Stimulated activated CD4-positive, alpha-beta T cell treated with anti-CD3 and anti-CD28 coated beads, Interleukin-4, amount 100 ng/mL, for 4 hours (primary cell): ENCODE data around the gene MCM7.
"Not testable (repeated sequence)": the region's sequence is repeated elsewhere in the genome, so short reads cannot be mapped to it uniquely, and the experiment has no call there.

ENCODE experiments used
- DNase-seq, 2 experiments: peaks; one replicate each; pipeline ENCODE4 v3.0.0-alpha.2; 2020

MCM7 gene

GRCh38 chr7:100101016-100101862, at the start of gene MCM7, which contains the start of gene AP4M1:
TSS of gene MCM7 (minus strand) at chr7:100101397. CDS start at chr7:100101294, 103 bp downstream.
TSS of gene AP4M1 (plus strand) at chr7:100101643. CDS start at chr7:100101715, 72 bp downstream.
- DNase-seq = peak; percentile 94

GRCh38 chr7:100148559-100149328, 47.5 kb upstream of the MCM7 start, which contains the start of gene LAMTOR4:
TSS of gene LAMTOR4 (plus strand) at chr7:100148918. CDS start at chr7:100148973, 55 bp downstream.
- peak; percentile 91 to 99 for DNase-seq

- no peak for DNase-seq
These were observed 47.0 kb upstream of the MCM7 start for GRCh38 chr7:100148225-100148558.

GRCh38 chr7:100147278-100147677, 46.1 kb upstream of the MCM7 start:
- no peak for DNase-seq

GRCh38 chr7:100146350-100146749, 45.2 kb upstream of the MCM7 start:
- not testable (repeated sequence) for DNase-seq

- DNase-seq = no peak
These were observed 41.3 kb upstream of the MCM7 start for GRCh38 chr7:100142461-100142860.

GRCh38 chr7:100141555-100141949, 40.4 kb upstream of the MCM7 start:
- DNase-seq = no peak

GRCh38 chr7:100137851-100138760, 36.9 kb upstream of the MCM7 start:
- DNase-seq = no peak

- peak; percentile 46 to 57 for DNase-seq
These were observed 31.5 kb upstream of the MCM7 start for GRCh38 chr7:100132697-100133151.

- DNase-seq = no peak
These were observed 30.9 kb upstream of the MCM7 start for GRCh38 chr7:100132126-100132525.

- DNase-seq = peak; percentile 73 to 78
These were observed 29.6 kb upstream of the MCM7 start for GRCh38 chr7:100130608-100131453.

GRCh38 chr7:100130220-100130607, 29.0 kb upstream of the MCM7 start:
- not testable (repeated sequence) for DNase-seq

GRCh38 chr7:100128637-100128963, 27.4 kb upstream of the MCM7 start:
- DNase-seq = no peak

GRCh38 chr7:100127866-100128636, 26.9 kb upstream of the MCM7 start:
- DNase-seq = peak; percentile 4 to 13

- peak; percentile 85 to 86 for DNase-seq
These were observed 26.0 kb upstream of the MCM7 start, which contains the start of gene MBLAC1 for GRCh38 chr7:100126931-100127865. TSS of gene MBLAC1 (plus strand) at chr7:100126967. CDS start at chr7:100127396, 429 bp downstream.

GRCh38 chr7:100126239-100126930, 25.2 kb upstream of the MCM7 start:
- no peak for DNase-seq

GRCh38 chr7:100124301-100125230, 23.4 kb upstream of the MCM7 start:
- DNase-seq = no peak

GRCh38 chr7:100122568-100122967, 21.4 kb upstream of the MCM7 start:
- DNase-seq = no peak
